ENCODE results near the gene INTS6.

Gene INTS6

DNA sequence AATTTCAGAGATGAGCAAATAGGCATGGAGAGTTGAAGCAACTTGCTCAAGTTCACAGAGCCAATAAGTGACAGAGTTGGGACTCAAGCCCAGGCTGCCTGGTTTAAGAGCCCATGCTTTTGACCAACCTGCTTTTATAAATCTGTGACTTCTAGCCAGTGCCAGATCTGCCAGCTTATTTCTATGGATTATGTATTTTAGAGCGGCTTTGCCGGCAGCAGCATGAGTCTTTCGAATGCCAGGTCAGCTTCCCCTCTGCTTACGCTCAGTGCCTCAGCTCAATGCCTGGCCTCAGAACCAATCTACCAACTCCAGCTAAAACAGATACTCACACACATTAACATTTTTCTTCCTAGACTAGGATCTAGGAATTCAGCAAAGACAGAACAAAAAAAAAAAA is 111.0 kb downstream of the INTS6 start:
- no peak for DNase-seq

DNA sequence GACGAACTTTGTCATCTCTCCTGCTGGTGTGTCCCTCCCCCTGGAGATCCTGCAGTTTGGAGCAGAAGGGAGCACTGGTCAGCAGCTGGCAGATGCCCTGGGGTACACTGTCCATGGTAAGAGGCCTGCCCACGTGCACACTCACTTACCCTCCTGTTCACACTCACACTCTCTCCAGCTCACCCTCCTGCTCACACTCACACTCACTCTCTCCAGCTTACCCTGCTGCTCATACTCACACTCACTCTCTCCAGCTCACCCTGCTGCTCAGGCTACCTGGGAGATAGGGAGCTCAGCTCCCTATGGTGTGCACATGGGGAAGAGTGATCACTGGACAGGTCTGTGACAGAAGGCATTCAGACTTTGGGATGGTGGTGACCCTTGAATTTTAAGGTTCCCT is 111.6 kb downstream of the INTS6 start:
- no peak for DNase-seq

DNA sequence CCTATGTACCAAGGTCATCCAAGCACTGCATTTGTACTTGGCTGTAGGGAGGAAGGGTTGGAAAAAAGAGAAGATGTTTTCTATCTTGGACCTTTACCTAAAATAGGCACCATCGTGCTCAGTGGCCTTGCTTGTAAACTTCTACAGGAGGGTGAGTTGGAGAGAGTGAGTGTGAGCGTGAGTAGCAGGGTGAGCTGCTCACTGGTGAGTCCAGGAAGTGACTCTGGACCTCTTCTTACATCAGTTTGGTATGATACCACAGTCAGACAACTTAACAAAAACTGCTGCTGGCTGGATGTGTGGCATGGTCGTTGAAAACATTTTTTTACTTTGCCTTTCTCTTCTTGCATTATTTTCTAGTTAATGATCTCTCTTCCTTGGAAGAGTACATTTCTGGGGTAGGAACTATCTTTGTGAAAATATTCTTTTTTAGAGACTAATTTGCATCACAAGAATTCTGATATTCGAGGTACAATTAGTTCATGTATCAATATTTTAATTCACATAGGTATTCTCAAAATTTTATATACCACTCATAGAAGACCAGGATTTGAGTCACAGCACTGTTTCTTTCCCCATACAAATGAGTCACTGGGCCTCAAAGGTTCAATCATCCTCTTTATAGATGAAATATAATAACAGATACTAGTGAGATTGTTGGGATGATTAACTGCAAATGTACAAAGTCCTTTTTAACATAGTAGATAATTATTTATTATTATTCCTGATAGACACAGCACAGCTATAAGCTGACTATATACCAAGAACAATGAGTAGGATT is 112.7 kb downstream of the INTS6 start:
- DNase-seq = no peak

DNA sequence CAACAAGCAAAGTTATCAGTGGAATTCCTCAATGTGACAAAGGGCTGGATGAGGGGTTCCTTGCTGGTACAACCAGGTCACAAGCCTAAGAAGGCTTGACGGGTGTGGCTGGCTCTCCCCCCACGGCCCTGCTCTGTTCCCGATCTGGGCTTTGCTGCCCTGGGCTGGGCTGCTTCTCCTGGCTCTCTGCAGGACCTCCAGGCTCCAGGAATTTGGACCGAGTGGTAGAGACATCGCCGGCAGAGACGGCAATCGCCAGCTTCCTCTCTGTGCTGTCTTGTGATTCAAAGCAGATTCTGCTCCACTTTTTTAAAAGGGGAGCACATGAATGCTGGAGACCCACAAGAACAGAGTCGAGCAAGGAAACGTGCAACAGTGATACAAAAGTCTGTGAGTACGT is 113.5 kb downstream of the INTS6 start, which contains the start of gene SERPINE3:
Gene SERPINE3, plus strand, starts transcription at position 338 of the 400 bp plus-strand sequence. CDS start 1,401 bp downstream, outside the sequence.
- no peak for DNase-seq

DNA sequence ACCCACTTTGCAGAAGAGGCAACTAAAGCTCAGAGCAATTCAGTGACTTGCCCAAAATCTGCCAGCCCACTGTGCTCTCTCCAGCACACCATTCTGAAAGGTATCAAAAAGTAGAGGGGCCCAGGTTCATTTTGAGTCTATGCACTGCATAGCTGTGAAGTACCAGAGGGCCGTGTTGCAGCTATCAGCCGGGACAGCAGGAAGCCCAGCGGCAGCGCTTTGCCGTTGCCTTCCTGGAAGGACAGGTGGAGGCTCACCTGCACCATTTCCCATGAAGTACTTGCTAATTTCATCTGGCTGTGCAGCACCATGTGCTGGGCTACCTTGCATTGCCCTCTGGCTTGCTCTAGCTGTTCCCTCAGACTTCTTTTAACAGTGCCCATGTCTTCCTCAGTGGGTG is 116.1 kb downstream of the INTS6 start:
- no peak for DNase-seq

DNA sequence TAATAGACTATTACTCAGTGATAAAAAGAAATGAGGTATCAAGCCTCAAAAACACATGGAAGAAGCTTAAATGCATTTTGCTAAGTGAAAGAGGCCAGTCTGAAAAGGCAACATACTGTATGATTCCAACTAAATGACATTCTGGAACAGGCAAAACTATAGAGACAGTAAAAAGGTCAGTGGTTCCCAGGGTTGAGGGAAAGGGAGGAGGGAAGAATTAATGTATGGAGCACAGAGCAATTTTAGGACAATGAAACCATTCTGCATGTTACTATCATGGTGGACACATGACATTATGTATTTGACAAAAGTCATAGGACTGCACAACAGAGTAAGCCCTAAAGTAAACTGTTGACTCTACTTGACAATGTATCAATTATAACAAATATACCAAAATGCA is 119.0 kb downstream of the INTS6 start:
- no peak for DNase-seq

DNA sequence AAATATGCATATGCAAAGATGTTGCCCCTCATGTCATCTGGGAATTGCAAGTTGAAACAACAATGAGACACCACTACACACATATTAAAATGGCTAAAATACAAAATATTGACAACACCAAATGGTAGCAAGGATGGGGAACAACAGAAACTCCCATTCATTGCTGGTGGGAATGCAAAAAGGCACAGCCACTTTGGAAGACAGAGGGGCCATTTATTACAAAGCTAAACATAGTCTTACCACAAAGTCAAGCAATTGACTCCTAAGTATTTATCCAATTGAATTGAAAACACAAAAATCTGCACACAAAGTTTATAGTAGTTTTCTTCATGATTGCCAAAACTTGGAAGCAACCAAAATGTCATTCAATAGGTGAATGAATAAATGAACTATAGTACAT is 119.4 kb downstream of the INTS6 start:
- DNase-seq = no peak

DNA sequence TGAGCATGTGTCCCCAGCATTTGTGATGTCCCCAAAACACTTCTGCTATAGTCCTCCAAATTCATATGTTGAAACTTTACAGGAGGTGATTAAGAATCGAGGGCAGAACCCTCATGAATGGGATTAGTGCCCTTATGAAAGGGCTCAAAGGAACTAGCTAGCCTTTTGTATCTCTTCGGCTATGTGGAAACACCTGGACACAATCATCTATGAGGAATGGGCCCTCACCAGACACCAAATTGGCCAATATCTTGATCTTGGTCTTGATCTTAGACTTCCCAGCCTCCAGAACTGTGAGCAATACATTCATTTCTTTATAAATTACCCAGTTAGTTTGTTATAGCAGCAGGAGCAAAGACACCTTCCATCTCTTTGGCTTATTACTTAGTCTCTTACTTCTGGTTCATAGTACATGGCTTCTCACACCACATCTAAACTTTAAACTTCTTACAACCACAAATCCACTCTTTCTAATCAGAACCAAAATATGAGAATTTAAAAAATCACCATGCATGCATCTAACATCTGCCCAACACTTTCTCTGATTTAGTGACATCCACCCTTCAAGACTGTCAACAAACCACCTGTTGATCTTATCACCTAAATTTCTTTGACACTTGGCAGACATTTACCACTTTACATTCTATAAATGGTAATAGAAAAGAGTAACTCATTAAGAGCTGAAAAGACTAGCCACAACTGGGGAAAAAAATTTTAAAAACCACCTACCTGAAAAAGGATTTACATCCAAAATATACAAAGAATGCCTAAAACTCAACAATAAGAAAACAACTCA is 120.1 kb downstream of the INTS6 start:
- no peak for DNase-seq

DNA sequence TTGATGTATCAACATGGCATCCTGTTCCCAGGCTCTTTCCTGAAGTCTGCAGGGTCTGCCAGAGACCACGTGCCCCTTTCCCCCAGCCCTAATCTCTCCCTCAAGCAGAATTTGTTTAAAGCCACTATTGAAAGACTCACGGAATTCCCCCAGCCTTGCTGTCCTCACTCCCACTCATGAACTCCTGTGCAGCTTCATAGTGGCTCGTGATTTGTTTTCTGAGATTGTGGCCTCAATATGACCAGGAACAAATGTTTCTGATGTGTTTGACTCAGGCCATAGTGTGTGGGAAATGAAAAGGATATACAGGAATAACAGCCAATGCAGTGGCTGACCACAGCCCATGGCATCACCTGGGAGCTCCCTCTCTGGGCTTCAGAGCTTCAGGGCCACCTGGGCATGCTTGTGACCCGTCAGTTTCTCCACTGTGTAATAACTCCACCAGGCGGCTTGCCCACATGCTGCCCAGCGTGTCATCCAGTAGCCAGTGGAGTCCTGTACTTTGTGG is 121.4 kb downstream of the INTS6 start:
- DNase-seq = no peak

DNA sequence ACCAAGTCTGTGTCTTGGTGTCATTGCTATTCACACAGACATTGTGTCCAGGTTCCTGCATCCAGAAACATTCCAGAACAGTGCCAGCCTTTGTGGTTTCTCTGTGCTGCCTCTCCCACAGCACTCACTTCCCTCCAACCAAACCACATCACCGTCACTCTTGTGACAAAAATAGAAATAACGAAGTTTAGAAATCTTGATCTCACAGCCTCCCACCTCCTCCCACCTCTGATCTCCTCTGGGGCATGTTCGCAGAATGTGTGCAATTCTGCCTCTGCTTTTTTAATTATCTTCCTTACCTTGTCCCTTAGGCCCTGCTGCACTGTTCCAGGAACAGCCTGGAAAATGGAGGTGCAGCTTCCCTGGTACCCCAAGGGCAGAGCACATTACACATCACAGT is 122.0 kb downstream of the INTS6 start:
- DNase-seq = no peak

DNA sequence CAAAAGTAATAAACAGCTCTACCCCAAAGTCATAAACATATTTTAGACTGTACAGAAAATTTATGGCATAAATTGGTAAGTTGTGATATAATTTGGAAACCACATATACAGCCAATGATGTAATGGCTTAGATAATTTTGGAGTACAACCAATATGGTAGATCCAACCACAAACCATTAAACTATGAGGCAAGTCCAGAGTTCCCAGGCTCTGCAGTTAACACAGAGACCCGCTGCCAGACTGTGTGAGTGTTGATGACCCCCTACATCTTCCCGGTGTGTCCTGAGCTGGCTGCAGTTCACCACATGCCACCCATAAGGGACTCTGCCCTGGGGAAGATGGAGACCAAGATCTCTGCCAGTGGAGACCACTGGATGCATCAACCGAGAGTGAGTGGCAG is 123.2 kb downstream of the INTS6 start:
- DNase-seq = no peak

DNA sequence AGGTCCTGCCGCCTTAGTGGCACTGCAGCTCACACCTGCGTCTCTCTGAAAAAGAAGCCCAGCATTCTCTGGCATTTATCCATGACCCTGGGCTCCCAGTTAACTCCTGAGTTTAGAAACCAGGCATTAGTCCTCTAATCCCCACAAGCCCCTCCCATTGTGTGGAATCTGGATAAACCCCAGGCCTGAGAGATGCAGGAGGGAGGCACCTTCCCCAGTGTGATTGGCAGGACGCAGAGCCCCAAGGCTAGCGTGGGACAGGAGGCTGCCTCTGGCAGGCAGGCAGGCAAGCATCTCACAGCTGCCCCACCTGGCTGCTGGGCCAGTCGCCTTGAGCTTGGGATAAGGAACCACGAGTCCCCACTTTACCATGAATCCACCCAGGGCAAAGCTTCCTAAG is 124.3 kb downstream of the INTS6 start:
- DNase-seq = no peak

DNA sequence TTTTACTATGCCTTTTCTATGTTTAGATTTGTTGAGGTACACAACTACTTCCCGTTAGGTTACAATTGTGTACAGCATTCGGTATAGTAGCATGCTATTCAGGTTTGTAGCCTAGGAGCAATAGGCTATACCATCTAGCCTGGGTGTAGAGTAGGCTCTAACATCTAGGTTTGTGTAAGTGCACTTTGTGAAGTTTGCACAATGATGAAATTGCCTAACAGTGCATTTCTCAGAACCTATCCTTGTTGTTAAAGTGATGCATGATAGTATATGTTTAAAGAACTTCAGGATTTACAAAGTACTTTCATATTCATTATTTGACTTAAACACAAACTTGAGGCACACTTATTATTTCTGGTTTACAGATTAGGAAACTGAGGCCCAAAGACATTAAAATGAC is 124.9 kb downstream of the INTS6 start:
- no peak for DNase-seq

DNA sequence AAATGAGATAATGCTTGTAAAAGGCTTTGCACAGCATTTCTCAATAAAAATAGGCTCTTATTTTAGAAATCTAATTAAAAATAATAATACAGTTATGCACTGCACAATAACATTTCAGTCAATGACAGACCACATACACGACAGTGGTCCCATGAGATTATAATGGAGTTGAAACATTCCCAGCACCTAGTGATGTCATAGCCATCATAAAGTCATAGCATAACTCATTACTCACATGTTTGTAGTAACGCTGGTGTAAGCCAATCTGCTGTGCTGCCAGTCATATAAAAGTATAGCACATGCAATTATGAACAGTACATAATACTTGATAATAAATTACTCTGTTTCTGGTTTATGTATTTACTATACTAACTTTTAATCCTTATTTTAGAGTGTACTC is 126.1 kb downstream of the INTS6 start:
- DNase-seq = no peak

DNA sequence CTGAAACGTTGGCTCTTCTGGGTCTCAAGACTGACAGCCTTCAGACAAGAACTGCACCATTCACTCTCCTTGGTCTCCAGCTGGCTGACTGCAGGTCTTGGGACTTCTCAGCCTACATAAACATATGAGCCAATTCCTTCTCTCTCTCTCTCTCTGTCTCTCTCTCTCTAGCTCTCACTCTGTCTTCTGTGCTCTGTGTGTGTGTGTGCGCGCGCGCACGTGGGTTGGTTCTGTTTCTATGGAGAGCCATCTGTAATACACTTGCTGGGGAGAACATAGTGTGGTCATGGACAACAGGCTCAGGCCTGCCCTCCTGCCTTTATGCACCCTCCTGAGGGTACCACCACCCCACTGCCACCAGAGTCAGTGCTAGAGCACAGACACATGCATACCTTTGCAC is 127.0 kb downstream of the INTS6 start:
- DNase-seq = no peak

DNA sequence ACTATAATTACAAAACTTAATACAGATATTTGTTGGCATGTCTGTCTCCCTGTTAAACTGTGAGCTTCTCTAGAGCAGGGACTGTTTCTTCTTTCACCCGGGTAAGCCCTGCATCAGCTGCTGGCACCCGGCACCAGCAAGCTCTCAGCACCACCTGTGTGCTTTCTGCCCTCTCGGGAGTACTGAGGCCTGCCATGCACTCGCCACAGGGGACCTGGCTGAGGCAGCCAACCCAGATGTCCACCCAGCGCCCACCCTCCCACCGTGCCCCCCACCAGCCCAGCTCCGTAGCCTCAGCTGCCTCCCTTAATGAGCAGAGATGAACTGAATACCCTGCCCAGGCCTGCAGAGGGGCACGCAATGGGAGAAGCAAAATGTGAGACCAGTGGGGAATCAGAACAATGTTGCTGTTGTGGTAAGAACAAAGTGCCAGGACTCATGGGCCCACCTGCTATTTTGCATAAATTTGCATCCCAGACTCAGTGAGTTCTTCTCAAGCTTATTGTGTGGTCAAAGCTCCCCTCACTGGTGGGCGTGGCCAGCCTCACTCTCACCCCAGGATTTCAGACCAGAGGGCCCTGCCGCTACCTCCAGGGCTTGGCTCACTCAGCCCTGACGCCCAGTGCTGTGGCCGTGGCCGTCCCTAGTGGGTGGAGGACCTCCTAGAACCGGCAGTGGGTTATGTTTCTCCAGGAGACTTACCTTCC is 128.0 kb downstream of the INTS6 start:
- no peak for DNase-seq

DNA sequence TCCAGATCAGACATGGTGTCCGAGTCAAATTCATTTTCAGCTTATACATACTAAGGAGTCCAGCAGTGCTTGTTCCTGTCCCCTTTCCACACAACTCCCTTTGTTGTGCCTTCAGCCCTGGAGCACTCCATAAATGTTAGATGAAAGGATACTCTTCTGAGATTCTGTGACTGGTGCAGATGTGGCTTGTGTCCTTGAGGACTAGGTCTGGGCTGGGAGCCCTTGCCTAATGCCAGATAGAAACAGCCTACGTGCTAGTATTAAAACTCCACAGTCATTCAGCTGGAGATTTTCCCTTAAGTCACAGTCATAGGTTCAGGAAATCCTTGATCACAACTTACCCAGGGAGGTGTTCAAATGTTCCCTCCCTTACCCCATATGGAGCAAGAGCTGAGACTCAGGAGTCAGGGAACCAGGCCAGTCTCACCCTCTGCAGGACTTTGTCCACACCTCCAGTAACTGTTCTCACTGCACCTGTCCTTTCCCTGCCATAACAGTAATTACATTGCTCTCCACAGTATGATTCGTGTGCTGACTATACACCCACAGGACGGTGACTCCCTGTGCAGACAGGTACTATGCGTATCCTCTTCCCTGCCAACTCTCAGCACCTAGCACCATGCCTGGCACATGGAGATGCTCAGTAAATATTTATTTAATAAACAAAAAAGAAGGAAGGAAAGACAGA is 128.9 kb downstream of the INTS6 start:
- no peak for DNase-seq

DNA sequence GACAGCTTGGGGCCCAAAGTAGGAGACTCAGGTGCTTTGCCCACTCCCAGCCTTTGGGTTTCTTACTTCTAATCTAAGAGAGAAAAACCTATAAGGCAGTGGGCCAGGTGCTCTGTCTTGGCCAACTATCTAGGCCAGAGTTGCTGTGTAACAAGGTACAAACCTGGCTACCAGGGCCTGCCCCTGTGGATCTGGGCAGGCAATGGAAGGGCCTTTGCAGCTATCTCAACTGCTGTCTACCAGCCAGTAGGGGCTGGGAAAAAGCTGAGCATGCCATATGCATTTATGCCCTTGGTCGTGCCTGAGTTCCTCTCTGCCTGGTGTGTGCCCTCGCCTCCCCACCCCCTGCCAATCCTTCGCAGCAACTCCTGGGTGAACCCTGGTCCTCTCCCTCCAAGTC is 130.0 kb downstream of the INTS6 start:
- no peak for DNase-seq

DNA sequence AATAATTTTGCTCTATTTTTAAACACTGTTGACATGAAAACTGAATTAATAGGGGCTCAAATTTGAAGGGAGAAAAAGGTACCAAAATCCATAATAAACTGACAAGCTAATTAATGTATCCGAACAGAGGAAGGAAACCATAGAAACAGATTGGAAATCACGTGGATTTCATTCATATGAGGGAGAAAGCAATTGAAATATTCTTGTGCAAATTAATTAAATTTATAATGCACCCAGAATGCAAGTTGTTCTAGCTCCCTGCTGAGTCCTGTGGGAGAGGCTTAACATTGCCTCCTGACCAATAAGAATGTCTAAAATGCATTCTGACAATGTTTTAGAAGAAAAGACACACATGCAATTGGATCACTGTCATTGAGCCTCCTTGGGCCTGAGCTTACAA is 131.0 kb downstream of the INTS6 start:
- no peak for DNase-seq

DNA sequence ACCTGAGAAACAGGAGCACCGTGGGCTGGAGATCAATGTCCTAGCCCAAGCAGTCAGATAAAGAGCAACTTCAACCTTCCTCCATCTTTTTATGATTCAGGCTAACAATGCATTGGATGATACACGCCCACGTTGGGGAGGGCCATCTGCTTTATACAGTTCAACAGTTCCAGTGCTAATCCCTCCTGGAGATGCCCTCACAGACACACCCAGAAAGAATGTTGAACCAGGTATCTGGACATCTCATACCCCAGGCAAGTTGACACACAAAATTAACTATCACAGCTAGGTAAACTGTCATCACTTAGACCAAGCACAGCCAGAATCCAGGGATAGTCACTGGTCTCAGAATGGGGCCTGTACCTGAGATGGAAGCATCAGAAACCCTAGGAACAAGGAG is 134.0 kb downstream of the INTS6 start:
- no peak for DNase-seq

DNA sequence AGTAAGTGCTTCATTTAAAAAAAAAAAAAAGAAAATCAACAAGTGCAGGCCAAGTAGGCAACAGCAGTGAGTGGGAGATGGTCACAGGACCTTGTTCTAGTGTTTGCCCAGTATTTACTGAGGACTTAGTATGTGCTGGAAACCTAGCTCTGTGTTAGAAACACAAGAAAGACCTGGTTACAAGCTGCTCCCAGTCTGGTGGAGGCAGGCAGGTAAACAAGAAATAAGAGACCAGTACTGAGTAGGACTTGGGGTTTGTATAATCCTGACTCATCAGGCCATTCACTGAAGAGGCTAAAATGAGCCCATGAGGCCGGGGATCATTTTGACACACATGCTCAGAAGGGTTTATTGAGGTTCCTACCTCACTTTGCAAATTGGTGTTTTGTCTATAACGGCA is 134.8 kb downstream of the INTS6 start:
- no peak for DNase-seq

DNA sequence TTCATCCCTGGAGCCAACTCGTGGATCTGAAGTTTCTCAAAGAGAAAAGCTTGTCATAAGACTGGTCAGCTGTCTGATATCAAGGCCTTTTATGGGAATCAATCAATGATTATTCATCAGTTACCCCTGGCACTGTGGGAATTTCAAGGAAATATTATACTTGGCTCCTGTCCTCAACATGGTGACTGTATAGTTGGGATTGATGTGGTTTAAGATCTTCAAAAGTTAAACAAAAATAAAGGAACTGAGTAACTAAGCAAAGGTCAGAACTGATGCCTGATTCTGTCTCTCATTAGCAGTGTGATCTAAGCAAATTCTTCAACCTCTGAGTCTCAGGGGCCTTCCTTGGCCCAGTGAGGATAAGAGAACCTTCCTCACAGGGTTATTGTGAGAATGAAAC is 135.6 kb downstream of the INTS6 start:
- DNase-seq = no peak

DNA sequence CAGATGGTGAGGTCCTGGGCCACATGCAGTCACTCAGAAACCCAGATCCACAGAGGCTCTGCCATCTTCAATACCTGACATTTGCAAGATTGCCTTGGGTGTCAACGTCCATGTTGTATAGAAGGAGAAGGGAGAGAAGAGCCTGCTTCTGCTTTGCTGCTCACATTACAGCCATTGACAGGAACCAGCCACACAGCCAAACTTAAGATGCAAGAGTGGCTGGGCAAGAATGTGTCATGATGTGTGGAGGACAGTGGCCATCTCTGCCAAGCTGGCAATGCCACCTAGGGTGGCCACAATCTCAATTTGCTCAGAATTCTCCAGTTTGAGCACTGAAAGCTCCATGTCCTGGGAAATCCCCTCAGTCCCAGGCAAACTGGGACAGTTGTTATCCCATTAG is 139.2 kb downstream of the INTS6 start:
- no peak for DNase-seq
